SKM-1 treated with dmso at 0.1 percent for 144 hours (cell line): ENCODE data around the gene TRAPPC11.

Experiments used
- DNase-seq: peaks from one replicate; lab custom pipeline; 2025; ENCODE audit not compliant: unreplicated experiment; lab: John Stamatoyannopoulos, UW

TRAPPC11 gene

DNA sequence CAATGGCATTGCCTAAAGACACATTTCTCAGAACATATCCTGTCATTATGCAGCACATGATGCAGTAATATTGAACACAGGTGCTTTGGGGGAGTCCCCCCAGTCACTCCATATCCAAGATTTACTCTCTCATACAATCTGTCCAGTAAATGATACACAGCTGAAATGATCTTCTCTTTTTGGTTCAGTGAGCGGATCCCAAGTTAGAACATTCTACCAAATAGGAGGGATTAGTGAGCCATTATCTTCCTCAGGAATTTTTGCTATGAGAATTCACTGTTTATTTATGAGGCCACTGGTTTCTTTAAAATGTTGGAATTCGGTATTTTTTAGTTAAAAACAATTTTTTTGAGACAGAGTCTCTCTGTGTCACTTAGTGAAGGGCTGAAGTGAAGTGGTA lies 96.5 kb downstream of the TRAPPC11 start:
- no peak for DNase-seq

DNA sequence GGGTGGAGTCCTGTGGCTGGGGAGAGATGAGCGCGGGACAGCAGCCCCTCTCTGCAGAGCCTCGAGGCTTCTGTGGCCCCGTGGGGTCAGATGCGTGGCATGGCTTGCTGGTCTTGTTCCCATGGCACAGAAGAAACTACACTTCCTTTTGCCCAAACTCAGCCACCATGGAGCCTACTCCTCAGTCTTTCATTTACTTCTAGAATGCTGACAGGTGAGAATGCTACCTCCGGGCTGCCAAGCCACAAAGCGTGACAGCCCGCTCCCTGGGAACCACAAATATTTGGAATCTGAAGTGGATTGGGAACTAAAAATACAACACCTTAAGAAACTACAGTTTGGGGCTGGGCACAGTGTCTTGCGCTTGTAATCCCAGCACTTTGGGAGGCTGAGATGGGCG lies 98.0 kb downstream of the TRAPPC11 start:
- no peak for DNase-seq

DNA sequence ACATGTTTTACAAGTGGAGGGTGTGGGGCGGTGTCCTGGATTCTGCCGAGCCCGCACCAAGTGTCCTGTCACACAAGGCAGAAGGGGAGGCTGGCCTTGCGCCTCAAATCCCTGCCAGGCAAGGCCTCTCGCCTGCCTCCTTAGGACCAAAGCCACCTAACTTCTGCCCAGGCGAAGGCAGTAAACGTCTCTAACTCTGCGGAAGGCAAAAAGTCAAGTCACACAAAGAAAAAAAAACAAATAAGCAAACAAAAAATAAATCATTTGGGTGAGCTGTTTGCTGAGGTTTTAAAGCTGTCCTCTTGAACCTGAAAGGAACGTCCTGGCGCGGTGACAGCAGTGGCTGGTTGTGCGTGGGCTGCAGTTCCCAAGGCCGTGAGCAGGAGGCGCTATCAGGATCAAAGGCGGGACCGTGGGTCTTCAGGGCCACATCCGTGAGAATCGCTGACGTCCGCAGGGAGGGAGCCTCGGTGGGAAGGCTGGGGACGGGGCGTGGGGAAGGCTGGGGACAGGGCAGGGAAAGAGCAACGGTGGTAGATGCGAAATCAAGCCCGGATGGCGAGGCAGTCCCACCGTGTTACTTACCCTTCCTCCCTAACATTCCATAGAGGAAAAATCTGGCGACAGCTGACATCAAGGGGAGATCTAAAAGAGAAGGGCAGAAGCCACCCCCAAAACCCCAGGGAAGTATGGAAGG lies 99.1 kb downstream of the TRAPPC11 start:
- DNase-seq = no peak

DNA sequence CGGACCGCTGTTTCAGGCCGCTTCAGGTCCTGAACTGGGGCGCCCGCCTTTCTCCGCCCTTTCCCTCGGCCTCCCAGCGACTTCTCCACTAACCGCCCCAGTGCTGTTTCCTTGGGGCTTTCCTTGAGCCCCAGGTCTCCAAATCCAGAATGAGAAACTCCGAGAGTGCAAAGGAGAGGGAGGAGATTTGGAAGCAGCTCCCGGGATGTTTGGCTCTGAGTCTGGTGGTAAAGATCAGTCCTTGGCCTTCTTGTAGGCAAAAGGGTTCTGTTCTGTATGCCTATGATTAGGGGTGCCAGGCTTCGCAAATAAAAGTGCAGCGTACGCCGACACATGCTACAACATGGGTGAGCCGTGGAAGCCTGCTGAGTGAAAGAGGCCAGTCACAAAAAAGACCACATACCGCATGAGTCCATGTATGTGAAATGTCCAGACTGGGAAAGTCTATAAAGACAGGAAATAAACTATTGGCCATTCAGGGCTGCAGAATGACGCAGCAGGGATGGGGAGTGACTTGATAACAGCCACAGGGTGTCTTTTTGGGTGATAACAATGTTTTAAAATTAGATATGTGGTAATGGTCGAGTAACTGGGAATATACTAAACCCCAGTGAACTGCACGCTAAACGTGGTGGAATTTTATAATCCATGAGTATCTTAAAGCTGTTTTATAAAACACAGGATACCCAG lies 99.8 kb downstream of the TRAPPC11 start:
- DNase-seq = no peak

DNA sequence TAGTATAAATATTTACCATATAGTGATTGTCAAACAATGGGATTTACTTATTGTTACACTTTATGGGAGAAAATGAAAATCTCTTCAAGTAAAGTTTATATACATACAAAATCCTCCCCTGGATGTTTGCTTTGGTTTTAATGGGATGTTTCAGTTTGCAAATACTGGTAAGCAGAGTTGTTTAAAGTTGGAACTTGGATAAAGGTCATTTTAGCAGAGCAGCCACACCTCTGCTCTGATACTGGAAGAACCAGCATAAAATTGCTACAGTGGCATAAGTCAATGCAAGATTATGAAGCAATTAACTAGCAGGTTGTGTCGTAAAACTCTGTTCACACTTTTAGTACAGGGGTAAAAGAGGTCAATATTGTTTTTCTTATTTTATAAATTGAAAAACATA lies 101.2 kb downstream of the TRAPPC11 start:
- DNase-seq = no peak
